Liver (tissue), 9 donors: ENCODE measurements around the gene CIDEB. TPM values are rescaled to one million over a fixed set of nuclear protein-coding genes. Genes with fewer than 3 reads are reported as not detected.

ENCODE experiments used
- DNase-seq: peaks from one replicate; pipeline ENCODE4 v3.0.0-alpha.2; 2017; ENCODE audit warnings: low spot score
- H3K27ac ChIP-seq, 2 donors: one replicate each; pipeline ENCODE4 v1.7.0; 2013; ENCODE audit warnings: inconsistent platforms in 2 of 2, low read length in 2 of 2, control low read depth in 1 of 2, low read depth in 1 of 2, mild to moderate bottlenecking in 1 of 2
- H3K27me3 ChIP-seq, 4 donors: one replicate each; pipeline versions ENCODE4 v1.6.1 to v1.7.0; 2013; ENCODE audit warnings: low read length in 3 of 4, inconsistent platforms in 1 of 4, mild to moderate bottlenecking in 1 of 4, moderate library complexity in 1 of 4; ENCODE audit not compliant: control insufficient read depth in 4 of 4, insufficient read depth in 4 of 4
- H3K36me3 ChIP-seq, 4 donors: one replicate each; pipeline versions ENCODE4 v1.6.1 to v1.7.0; 2013; ENCODE audit warnings: low read length in 3 of 4, mild to moderate bottlenecking in 3 of 4, low read depth in 1 of 4, moderate library complexity in 1 of 4; ENCODE audit not compliant: control insufficient read depth in 4 of 4, insufficient read depth in 3 of 4
- H3K4me1 ChIP-seq, 4 donors: one replicate each; pipeline versions ENCODE4 v1.6.1 to v1.7.0; 2013; ENCODE audit warnings: low read length in 3 of 4, mild to moderate bottlenecking in 3 of 4, moderate library complexity in 1 of 4; ENCODE audit not compliant: control insufficient read depth in 4 of 4, insufficient read depth in 4 of 4
- H3K4me3 ChIP-seq, 3 donors: one replicate each; pipeline versions ENCODE4 v1.6.1 to v1.7.0; 2013; ENCODE audit warnings: low read length in 3 of 3, control low read depth in 1 of 3, low read depth in 1 of 3, mild to moderate bottlenecking in 1 of 3
- H3K9ac ChIP-seq, 2 donors: one replicate each; pipeline ENCODE4 v1.7.0; 2013; ENCODE audit warnings: low read length in 2 of 2, mild to moderate bottlenecking in 2 of 2, moderate library complexity in 2 of 2, control low read depth in 1 of 2, low read depth in 1 of 2
- H3K9me3 ChIP-seq, 4 donors: one replicate each; pipeline versions ENCODE4 v1.6.1 to v1.7.0; 2013; ENCODE audit warnings: low read length in 3 of 4; ENCODE audit not compliant: control insufficient read depth in 4 of 4
- EGR1 ChIP-seq, 2 donors: IDR thresholded peaks; 2 replicates each; pipeline ENCODE4 v1.6.1; 2016 to 2018; ENCODE audit warnings: antibody characterized with exemption in 2 of 2, low read depth in 2 of 2
- FOXA1 ChIP-seq: IDR thresholded peaks from 2 replicates; pipeline ENCODE4 v1.6.1; 2016; ENCODE audit warnings: antibody characterized with exemption
- FOXA2 ChIP-seq: IDR thresholded peaks from 2 replicates; pipeline ENCODE4 v1.6.1; 2016; ENCODE audit warnings: antibody characterized with exemption
- GABPA ChIP-seq, 2 donors: IDR thresholded peaks in 1 of 2; conservative IDR thresholded peaks in 1 of 2; 2 replicates each; pipeline ENCODE4 v1.6.1; 2016; ENCODE audit warnings: antibody characterized with exemption in 2 of 2, mild to moderate bottlenecking in 1 of 2, moderate library complexity in 1 of 2
- HNF4A ChIP-seq, 2 donors: conservative IDR thresholded peaks; 2 replicates each; pipeline ENCODE4 v1.6.1; 2016; ENCODE audit warnings: antibody characterized with exemption in 2 of 2, mild to moderate bottlenecking in 2 of 2
- HNF4G ChIP-seq: IDR thresholded peaks from 2 replicates; pipeline ENCODE4 v1.6.1; 2016; ENCODE audit warnings: antibody characterized with exemption
- JUND ChIP-seq, 2 donors: IDR thresholded peaks; 2 replicates each; pipeline ENCODE4 v1.6.1; 2016; ENCODE audit warnings: antibody characterized with exemption in 2 of 2
- NR2F2 ChIP-seq: IDR thresholded peaks from 2 replicates; pipeline ENCODE4 v1.6.1; 2016; ENCODE audit warnings: antibody characterized with exemption
- RAD21 ChIP-seq, 2 donors: IDR thresholded peaks; 2 replicates each; pipeline ENCODE4 v1.6.1; 2016; ENCODE audit warnings: antibody characterized with exemption in 2 of 2, mild to moderate bottlenecking in 2 of 2
- RXRA ChIP-seq, 2 donors: IDR thresholded peaks; 2 replicates each; pipeline ENCODE4 v1.6.1; 2017 to 2018; ENCODE audit warnings: antibody characterized with exemption in 2 of 2, mild to moderate bottlenecking in 1 of 2
- SP1 ChIP-seq: IDR thresholded peaks from 2 replicates; pipeline ENCODE4 v1.6.1; 2018; ENCODE audit warnings: antibody characterized with exemption, mild to moderate bottlenecking
- TAF1 ChIP-seq: conservative IDR thresholded peaks from 2 replicates; pipeline ENCODE4 v1.6.1; 2016; ENCODE audit warnings: antibody characterized with exemption, mild to moderate bottlenecking
- YY1 ChIP-seq: IDR thresholded peaks from 2 replicates; pipeline ENCODE4 v1.6.1; 2016; ENCODE audit warnings: antibody characterized with exemption, mild to moderate bottlenecking
- WGBS: extraction: QIAGEN DNeasy Blood & Tissue Kit; methylation state at CpG from one replicate; pipeline ENCODE4 v1.1.7; 2013; 5-methylcytosine and 5-hydroxymethylcytosine counted together
- polyA plus RNA-seq, 2 donors: library from polyadenylated mRNA; stranded (reverse) in 1 of 2; unstranded in 1 of 2; fragments of 200-250 nt in 1 of 2; fragments of >200 nt in 1 of 2; fragmentation: Nextera tagmentation in 1 of 2; extraction: Ambion mirVana in 1 of 2; gene quantifications; one replicate each; pipeline versions ENCODE4 v1.2.1 to v1.2.3, GENCODE V29; 2013 to 2015
- total RNA-seq, 2 donors: library from RNA; depleted of rRNA; stranded (reverse); fragments of >200 nt; gene quantifications; one replicate each; pipeline ENCODE4 v1.2.3, GENCODE V29; 2014
- TF ChIP-seq, protein P1 (sequence below): IDR thresholded peaks from 2 replicates; pipeline ENCODE4 v1.6.1; 2016; ENCODE audit warnings: antibody characterized with exemption
- TF ChIP-seq, protein P2 (sequence below): fragments of 150-350 bp; IDR thresholded peaks from 2 replicates; pipeline ENCODE4 v1.5.1; 2017; ENCODE audit warnings: improper control_type of control experiment, low read depth, low read length; ENCODE audit not compliant: missing input control
- TF ChIP-seq, protein P3 (sequence below): IDR thresholded peaks from 2 replicates; pipeline ENCODE4 v1.6.1; 2016; ENCODE audit warnings: antibody characterized with exemption, mild to moderate bottlenecking
- TF ChIP-seq, protein P4 (sequence below): IDR thresholded peaks from 2 replicates; pipeline ENCODE4 v1.6.1; 2016; ENCODE audit warnings: antibody characterized with exemption
- donor health status: healthy.
- donor health status: healthy.
- donor health status: healthy.
- donor health status: healthy.
- donor health status: healthy.

The CIDEB gene
- total and polyA plus RNA-seq, 4 donors, result 32.1 to 312 (median 159) TPM

DNA sequence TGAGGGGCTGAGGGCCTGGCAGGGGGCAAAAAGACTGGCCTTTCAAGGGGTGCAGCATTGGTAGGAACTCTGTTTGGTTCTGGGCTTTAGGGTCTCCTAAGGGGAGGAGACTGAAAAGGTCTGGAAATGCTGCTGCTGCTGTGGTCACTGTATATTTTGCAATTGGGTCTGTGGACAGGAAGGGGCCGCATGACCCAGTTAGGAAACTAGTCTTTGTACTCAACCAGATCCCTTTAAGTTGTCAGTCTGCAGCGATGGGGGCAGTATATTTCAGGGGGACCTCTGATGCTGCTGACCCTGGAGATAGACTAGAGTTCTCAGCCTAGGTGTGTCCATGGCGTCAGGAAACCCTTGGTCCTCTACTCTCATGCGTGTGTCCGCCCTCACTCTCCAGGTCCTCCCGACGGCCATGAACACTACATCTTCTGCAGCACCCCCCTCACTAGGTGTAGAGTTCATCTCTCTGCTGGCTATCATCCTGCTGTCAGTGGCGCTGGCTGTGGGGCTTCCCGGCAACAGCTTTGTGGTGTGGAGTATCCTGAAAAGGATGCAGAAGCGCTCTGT, 7.5 kb upstream of the CIDEB start:
- DNase-seq, result no peak
- Histone ChIP-seq H3K9me3 (no peaks in the 10 kb centered on the region), H3K36me3 (no peaks in the 10 kb centered on the region), H3K9ac (no peak overlapping the region), H3K4me1 (peaks cover 8 to 26% (median 16%) of the 10 kb centered on the region in 4 donors), H3K27ac (peak overlapping the region; percentile 4 to 48), H3K27me3 (no peaks in the 10 kb centered on the region), H3K4me3 (no peak overlapping the region)
- TF ChIP-seq SP1 (no peak), RAD21 (IDR thresholded peaks at IDR 0.05) (no peak), YY1 (no peak), EGR1 (IDR thresholded peaks at IDR 0.05; ENCODE audit: low read depth in 2 of 2) (no peak), FOXA1 (no peak)
- WGBS, result 84% methylated on average over 10 of the region's 10 CpGs

DNA sequence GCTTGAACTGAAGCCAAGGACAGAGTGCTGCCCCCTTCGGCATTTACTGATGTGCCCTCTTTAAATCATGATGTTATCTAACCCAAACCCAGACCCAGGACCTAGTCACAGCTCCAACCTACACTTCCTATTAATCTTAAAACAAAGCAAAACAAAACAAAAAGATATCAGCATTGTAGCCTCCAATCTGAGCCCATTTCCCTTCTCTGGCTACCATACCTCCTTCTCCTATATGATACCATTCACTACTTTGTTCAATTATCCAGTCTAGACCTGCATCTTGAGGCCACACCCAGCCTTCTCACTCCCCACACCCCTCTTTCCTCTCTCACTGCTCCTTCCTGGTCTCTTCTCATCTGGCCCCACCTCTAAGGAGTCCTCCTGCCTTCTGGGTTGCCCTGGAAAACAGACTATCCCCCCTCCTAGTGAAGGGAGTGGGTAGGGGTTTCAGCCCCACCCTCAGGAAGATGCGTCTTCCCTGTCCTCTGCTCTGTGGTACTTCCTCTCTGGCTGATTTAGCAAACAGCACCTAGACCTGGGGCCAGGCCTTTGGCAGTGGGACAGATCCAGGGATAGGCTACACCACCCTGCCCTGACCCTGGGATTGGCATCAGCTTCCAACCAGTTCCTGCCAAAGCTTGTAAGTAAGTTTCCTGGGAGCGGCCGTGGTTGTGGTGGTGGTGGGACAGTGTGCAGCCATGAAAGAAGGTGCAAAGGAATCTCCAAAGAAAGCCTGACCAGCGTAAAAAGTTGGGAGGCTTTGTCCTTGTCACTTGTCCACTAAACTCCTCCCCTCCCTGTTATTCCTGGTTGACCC, 6.8 kb upstream of the CIDEB start:
- no peaks in the 10 kb centered on the region for H3K36me3 ChIP-seq
- TF ChIP-seq GABPA (IDR thresholded peaks at IDR 0.05 in 1 of 2, conservative IDR thresholded peaks at IDR 0.05 in 1 of 2), result no peak
- TF ChIP-seq, protein P1, sequence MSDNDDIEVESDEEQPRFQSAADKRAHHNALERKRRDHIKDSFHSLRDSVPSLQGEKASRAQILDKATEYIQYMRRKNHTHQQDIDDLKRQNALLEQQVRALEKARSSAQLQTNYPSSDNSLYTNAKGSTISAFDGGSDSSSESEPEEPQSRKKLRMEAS, result no peak
- TF ChIP-seq JUND (IDR thresholded peaks at IDR 0.05), result no peak
- TF ChIP-seq FOXA2, result no peak
- no peak for TF ChIP-seq RXRA (IDR thresholded peaks at IDR 0.05)
- TF ChIP-seq HNF4A (conservative IDR thresholded peaks at IDR 0.05), result no peak
- no peak for TF ChIP-seq HNF4G
- TF ChIP-seq RAD21 (IDR thresholded peaks at IDR 0.05), result no peak
- TF ChIP-seq, protein P2, sequence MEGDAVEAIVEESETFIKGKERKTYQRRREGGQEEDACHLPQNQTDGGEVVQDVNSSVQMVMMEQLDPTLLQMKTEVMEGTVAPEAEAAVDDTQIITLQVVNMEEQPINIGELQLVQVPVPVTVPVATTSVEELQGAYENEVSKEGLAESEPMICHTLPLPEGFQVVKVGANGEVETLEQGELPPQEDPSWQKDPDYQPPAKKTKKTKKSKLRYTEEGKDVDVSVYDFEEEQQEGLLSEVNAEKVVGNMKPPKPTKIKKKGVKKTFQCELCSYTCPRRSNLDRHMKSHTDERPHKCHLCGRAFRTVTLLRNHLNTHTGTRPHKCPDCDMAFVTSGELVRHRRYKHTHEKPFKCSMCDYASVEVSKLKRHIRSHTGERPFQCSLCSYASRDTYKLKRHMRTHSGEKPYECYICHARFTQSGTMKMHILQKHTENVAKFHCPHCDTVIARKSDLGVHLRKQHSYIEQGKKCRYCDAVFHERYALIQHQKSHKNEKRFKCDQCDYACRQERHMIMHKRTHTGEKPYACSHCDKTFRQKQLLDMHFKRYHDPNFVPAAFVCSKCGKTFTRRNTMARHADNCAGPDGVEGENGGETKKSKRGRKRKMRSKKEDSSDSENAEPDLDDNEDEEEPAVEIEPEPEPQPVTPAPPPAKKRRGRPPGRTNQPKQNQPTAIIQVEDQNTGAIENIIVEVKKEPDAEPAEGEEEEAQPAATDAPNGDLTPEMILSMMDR, result no peak
- TF ChIP-seq FOXA1, result no peak
- TF ChIP-seq, protein P3, sequence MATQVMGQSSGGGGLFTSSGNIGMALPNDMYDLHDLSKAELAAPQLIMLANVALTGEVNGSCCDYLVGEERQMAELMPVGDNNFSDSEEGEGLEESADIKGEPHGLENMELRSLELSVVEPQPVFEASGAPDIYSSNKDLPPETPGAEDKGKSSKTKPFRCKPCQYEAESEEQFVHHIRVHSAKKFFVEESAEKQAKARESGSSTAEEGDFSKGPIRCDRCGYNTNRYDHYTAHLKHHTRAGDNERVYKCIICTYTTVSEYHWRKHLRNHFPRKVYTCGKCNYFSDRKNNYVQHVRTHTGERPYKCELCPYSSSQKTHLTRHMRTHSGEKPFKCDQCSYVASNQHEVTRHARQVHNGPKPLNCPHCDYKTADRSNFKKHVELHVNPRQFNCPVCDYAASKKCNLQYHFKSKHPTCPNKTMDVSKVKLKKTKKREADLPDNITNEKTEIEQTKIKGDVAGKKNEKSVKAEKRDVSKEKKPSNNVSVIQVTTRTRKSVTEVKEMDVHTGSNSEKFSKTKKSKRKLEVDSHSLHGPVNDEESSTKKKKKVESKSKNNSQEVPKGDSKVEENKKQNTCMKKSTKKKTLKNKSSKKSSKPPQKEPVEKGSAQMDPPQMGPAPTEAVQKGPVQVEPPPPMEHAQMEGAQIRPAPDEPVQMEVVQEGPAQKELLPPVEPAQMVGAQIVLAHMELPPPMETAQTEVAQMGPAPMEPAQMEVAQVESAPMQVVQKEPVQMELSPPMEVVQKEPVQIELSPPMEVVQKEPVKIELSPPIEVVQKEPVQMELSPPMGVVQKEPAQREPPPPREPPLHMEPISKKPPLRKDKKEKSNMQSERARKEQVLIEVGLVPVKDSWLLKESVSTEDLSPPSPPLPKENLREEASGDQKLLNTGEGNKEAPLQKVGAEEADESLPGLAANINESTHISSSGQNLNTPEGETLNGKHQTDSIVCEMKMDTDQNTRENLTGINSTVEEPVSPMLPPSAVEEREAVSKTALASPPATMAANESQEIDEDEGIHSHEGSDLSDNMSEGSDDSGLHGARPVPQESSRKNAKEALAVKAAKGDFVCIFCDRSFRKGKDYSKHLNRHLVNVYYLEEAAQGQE, result no peak
- TF ChIP-seq, protein P4, sequence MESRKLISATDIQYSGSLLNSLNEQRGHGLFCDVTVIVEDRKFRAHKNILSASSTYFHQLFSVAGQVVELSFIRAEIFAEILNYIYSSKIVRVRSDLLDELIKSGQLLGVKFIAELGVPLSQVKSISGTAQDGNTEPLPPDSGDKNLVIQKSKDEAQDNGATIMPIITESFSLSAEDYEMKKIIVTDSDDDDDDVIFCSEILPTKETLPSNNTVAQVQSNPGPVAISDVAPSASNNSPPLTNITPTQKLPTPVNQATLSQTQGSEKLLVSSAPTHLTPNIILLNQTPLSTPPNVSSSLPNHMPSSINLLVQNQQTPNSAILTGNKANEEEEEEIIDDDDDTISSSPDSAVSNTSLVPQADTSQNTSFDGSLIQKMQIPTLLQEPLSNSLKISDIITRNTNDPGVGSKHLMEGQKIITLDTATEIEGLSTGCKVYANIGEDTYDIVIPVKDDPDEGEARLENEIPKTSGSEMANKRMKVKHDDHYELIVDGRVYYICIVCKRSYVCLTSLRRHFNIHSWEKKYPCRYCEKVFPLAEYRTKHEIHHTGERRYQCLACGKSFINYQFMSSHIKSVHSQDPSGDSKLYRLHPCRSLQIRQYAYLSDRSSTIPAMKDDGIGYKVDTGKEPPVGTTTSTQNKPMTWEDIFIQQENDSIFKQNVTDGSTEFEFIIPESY, result no peak
- TF ChIP-seq NR2F2, result no peak
- TF ChIP-seq SP1, result no peak
- no peak for TF ChIP-seq TAF1
- TF ChIP-seq EGR1 (IDR thresholded peaks at IDR 0.05; ENCODE audit: low read depth in 2 of 2), result no peak
- WGBS, result 63% methylated on average over 5 of the region's 5 CpGs
- H3K4me3 ChIP-seq, result no peak overlapping the region
- no peaks in the 10 kb centered on the region for H3K9me3 ChIP-seq
- DNase-seq, result no peak
- H3K27ac ChIP-seq, result peak overlapping the region; percentile 15 to 48
- H3K27me3 ChIP-seq, result no peaks in the 10 kb centered on the region
- no peak overlapping the region for H3K9ac ChIP-seq
- peaks cover 16 to 33% (median 23%) of the 10 kb centered on the region in 4 donors for H3K4me1 ChIP-seq
